Measurements from ENCODE around the gene PRKCE.

DNA sequence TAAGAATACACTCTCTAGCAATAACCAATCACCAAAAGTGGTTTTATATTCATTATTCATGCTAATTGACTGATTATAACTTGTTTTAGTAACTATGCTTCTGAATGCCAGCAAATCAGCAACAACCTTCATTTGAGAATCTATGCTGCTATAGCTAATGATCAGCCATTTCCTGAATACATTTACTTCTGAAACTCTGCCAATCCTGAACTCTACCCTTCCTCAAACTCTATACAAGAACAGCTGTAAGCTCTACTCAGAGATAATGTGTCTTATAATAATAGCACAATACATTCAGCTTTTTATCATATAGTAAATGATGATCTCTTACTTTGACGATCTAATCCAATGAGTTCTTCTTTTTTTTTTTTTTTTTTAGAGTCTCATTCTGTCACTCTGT, 560.0 kb downstream of the PRKCE start:
- TF ChIP-seq POLR2A (IDR thresholded peaks at IDR 0.05) (no peak), CTCF (IDR thresholded peaks at IDR 0.05) (no peak)
